SJCRH30 (cell line): ENCODE measurements around the gene TMCC1. TPM values are rescaled to one million over a fixed set of nuclear protein-coding genes. Genes with fewer than 3 reads are reported as not detected.

Experiments used
- DNase-seq, 2 experiments: peaks; one replicate each; pipeline ENCODE4 v3.0.0-alpha.2; 2015 to 2020
- H3K27ac ChIP-seq: fragments of 250-450 bp; sonication (Bioruptor Pico); 2 replicates; pipeline ENCODE4 v1.5.1; 2020; ENCODE audit warnings: mild to moderate bottlenecking, moderate library complexity
- H3K27me3 ChIP-seq: fragments of 250-450 bp; sonication (Bioruptor Pico); 2 replicates; pipeline ENCODE4 v1.5.1; 2020; ENCODE audit warnings: mild to moderate bottlenecking, moderate library complexity
- H3K36me3 ChIP-seq: fragments of 250-450 bp; sonication (Bioruptor Pico); 2 replicates; pipeline ENCODE4 v1.5.1; 2020; ENCODE audit warnings: mild to moderate bottlenecking, moderate library complexity
- H3K4me1 ChIP-seq: fragments of 250-450 bp; sonication (Bioruptor Pico); 2 replicates; pipeline ENCODE4 v1.5.1; 2020; ENCODE audit warnings: mild to moderate bottlenecking, moderate library complexity
- H3K4me3 ChIP-seq: fragments of 250-450 bp; sonication (Bioruptor Pico); 2 replicates; pipeline ENCODE4 v1.5.1; 2020; ENCODE audit warnings: mild to moderate bottlenecking, moderate library complexity
- H3K9me3 ChIP-seq: fragments of 250-450 bp; sonication (Bioruptor Pico); replicated peaks from 2 replicates; pipeline ENCODE4 v1.5.1; 2020; ENCODE audit warnings: mild to moderate bottlenecking, moderate library complexity
- total RNA-seq: library from RNA; depleted of rRNA; stranded (reverse); fragments of >200 nt; shearing (Covaris generic); gene quantifications from 2 replicates; pipeline ENCODE4 v1.2.3, GENCODE V29; 2014

The TMCC1 gene
- total RNA-seq, 1 experiment from 2014 or later = 22.1 TPM

DNA sequence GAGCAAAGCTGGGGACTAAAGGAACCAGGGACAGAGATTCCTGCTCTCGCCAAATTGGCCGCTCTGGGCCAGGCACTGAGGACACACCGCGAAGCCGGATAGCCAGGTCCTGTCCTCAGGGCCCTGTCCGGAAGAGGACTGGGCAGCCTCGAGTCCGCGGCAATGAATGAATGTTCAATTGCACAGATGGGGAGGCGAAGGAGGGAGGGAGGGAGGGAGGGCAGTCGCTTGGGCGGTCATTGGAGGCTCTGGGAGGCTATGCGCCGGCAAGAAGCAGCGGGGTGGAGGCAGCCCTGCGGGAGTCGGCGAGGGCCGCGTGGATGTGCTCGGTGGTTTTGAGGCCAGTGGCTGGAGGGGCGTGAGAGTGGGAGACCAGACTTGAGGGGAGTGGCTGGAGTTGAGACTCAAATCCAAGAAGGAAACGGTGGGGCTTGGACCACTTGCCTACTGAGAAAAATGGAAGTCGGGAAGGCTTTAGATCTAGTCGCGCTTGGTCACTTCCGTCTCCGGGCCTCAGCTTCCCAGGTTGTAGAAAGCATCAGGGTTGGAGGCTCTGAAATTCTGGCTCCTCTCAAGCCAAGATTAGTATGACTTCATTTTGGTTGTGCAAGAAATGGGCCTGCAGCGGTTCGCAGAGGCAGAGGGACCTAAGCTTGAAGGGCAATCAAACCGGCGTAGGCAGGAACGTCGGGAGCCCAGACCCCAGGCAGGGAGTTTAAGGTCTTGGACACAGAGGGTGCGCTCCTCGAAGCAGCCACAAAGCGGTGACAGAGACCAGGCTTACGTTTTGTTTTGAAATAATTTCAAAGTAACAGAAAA lies 266.0 kb downstream of the TMCC1 start:
- DNase-seq = peak; percentile 64 to 76
- H3K4me3 ChIP-seq = peak overlapping the region; percentile 59
- no peaks in the 10 kb centered on the region for H3K9me3 ChIP-seq
- H3K36me3 ChIP-seq = no peaks in the 10 kb centered on the region
- no peaks in the 10 kb centered on the region for H3K27me3 ChIP-seq
- H3K27ac ChIP-seq = peak overlapping the region; percentile 83
- H3K4me1 ChIP-seq = peaks cover 6% of the 10 kb centered on the region; the same call in 1 of the 2 replicates

- peak overlapping the region; percentile 59 for H3K4me3 ChIP-seq
- no peaks in the 10 kb centered on the region for H3K9me3 ChIP-seq
- H3K36me3 ChIP-seq = no peaks in the 10 kb centered on the region
- H3K27ac ChIP-seq = peak overlapping the region; percentile 83
- DNase-seq = peak; percentile 90 to 93
- H3K27me3 ChIP-seq = no peaks in the 10 kb centered on the region
- peaks cover 6% of the 10 kb centered on the region; the same call in 1 of the 2 replicates for H3K4me1 ChIP-seq
These were observed 266.7 kb downstream of the TMCC1 start for GRCh38 chr3:129626744-129627349.

DNA sequence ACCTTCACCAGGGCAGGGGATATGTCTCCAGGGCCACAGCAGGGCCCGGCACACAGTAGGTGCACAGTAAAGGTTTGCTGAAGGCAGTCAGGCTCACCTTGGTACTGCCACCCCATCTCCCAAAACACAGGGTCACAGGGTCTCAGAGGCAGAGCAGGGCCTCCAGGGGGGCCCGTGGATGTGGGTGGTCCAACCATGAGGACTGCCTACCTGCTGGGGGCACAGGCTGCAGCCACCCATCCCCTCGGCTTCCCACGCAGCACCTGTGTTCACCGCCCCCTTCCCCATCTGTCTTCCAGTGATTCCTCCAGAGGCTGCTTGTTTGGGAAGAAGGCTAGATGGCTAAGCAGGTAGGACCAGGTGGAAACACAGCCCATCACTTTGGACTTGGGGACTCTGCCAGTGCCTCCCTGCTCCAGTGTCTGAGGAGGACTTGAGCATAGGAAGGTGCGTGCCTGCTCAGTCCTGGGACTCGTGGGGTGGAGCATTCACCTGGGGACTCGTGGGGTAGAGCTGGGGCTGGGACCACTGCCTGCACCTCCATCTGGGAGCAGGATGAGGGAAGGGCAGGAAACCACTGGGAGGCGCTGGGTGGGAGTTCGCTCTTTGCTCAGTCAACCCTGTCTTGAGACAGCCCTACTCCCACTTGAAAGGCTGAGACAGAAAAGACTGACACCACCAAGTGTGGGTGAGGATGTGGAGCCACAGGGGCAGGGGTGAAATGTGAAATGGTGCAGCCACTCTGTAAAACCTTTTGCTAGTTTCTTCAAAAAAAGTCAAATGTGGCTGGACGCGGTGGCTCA lies 268.2 kb downstream of the TMCC1 start:
- peak overlapping the region; percentile 59 for H3K4me3 ChIP-seq
- no peaks in the 10 kb centered on the region for H3K27me3 ChIP-seq
- H3K4me1 ChIP-seq = peaks cover 6% of the 10 kb centered on the region; the same call in 1 of the 2 replicates
- H3K9me3 ChIP-seq = no peaks in the 10 kb centered on the region
- no peaks in the 10 kb centered on the region for H3K36me3 ChIP-seq
- DNase-seq = peak; percentile 82 to 89
- peak overlapping the region; percentile 83 for H3K27ac ChIP-seq

- DNase-seq = no peak
- no peaks in the 10 kb centered on the region for H3K27me3 ChIP-seq
- H3K27ac ChIP-seq = no peak overlapping the region
- H3K9me3 ChIP-seq = no peaks in the 10 kb centered on the region
- H3K36me3 ChIP-seq = no peaks in the 10 kb centered on the region
- peaks cover 7% of the 10 kb centered on the region; the same call in 1 of the 2 replicates for H3K4me1 ChIP-seq
- no peak overlapping the region for H3K4me3 ChIP-seq
These were observed 269.0 kb downstream of the TMCC1 start for GRCh38 chr3:129624347-129625071.

GRCh38 chr3:129623447-129624118 lies 269.9 kb downstream of the TMCC1 start:
- DNase-seq = no peak
- Histone ChIP-seq H3K4me1 (peaks cover 16% of the 10 kb centered on the region; the same call in 1 of the 2 replicates), H3K27ac (no peak overlapping the region), H3K36me3 (no peaks in the 10 kb centered on the region), H3K9me3 (no peaks in the 10 kb centered on the region), H3K27me3 (no peaks in the 10 kb centered on the region), H3K4me3 (no peak overlapping the region)

- Histone ChIP-seq H3K27ac (no peak overlapping the region), H3K4me3 (no peak overlapping the region), H3K36me3 (no peaks in the 10 kb centered on the region), H3K4me1 (peaks cover 19% of the 10 kb centered on the region; the same call in 1 of the 2 replicates), H3K9me3 (no peaks in the 10 kb centered on the region), H3K27me3 (no peaks in the 10 kb centered on the region)
- no peak for DNase-seq
These were observed 270.6 kb downstream of the TMCC1 start for GRCh38 chr3:129622933-129623332.

- H3K27ac ChIP-seq = no peak overlapping the region
These were observed 271.2 kb downstream of the TMCC1 start for GRCh38 chr3:129622226-129622874.

GRCh38 chr3:129621626-129622225 lies 271.8 kb downstream of the TMCC1 start:
- no peaks in the 10 kb centered on the region for H3K36me3 ChIP-seq
- no peak overlapping the region for H3K27ac ChIP-seq
- no peak for DNase-seq
- H3K9me3 ChIP-seq = no peaks in the 10 kb centered on the region
- peaks cover 25% of the 10 kb centered on the region for H3K4me1 ChIP-seq
- H3K27me3 ChIP-seq = no peaks in the 10 kb centered on the region
- H3K4me3 ChIP-seq = no peak overlapping the region

More at GRCh38 chr3:129622226-129622874, 271.2 kb downstream of the TMCC1 start:
- DNase-seq = no peak
- Histone ChIP-seq H3K4me3 (no peak overlapping the region), H3K36me3 (no peaks in the 10 kb centered on the region), H3K4me1 (peaks cover 19% of the 10 kb centered on the region; the same call in 1 of the 2 replicates), H3K9me3 (no peaks in the 10 kb centered on the region), H3K27me3 (no peaks in the 10 kb centered on the region)

DNA sequence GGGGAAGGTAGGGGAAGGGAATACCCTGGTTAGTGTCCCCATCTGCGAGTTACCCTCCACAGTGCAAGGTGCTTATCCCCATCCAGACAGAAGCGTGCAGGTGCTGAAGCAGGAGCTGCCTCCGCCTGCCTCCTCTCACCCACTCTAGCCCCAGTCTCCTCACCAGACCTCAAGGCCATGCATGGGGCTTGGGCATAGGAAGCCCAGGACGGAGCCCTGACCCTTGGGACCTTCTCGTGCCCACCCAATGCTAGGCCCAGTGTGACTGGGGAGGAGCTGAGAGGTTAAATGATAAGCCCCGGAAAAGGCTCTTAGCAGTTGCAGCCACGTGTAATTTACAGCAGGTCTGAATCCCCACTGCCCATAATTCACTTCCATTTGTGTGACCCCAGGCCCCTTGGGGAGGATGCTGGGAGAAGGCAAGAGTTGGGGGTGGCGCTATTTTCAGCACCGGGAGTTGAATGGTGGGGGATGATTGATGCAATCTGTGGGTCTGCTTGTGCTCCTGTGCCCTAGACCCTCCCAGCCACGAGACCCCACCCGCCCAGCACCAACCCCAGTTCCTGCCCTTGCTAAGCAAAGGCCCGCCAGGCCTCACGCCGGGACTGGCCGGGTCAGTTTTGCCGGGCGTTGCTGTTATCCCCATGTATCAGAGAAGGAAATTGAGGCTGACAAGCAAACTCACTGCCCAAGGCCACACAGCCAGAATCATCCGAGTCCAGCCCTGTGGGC lies 272.5 kb downstream of the TMCC1 start:
- Histone ChIP-seq H3K36me3 (no peaks in the 10 kb centered on the region), H3K27me3 (no peaks in the 10 kb centered on the region), H3K4me3 (no peak overlapping the region), H3K4me1 (peaks cover 32% of the 10 kb centered on the region), H3K9me3 (no peaks in the 10 kb centered on the region), H3K27ac (no peak overlapping the region)
- DNase-seq = no peak

DNA sequence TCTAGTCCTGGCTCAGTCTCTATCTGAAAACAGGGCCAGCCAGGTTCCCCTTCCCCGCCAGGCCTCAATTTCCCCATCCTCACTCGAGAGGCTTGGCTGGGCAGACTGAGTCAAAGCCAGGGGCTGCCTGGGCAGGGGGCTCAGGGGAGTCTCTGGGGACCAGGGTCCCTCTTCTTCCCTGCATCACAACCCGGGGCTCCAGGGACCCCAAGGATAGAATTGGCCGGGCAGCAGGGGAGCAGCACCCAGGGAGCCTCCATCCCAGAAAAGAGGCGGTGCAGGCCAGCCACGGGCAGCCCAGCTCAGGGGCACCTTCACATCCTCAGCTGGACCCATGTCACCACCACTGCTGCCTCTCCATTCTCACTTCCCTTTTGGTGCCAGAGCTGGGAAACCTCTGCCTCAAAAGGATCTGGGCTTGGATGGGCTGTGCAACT lies 273.8 kb downstream of the TMCC1 start:
- H3K4me1 ChIP-seq = peaks cover 26% of the 10 kb centered on the region
- H3K4me3 ChIP-seq = no peak overlapping the region
- H3K36me3 ChIP-seq = no peaks in the 10 kb centered on the region
- H3K27me3 ChIP-seq = no peaks in the 10 kb centered on the region
- H3K9me3 ChIP-seq = no peaks in the 10 kb centered on the region
- no peak overlapping the region for H3K27ac ChIP-seq
- DNase-seq = no peak

GRCh38 chr3:129618901-129619671 lies 274.4 kb downstream of the TMCC1 start:
- H3K27ac ChIP-seq = peak overlapping the region; percentile 18
- H3K4me3 ChIP-seq = no peak overlapping the region
- no peaks in the 10 kb centered on the region for H3K36me3 ChIP-seq
- H3K9me3 ChIP-seq = no peaks in the 10 kb centered on the region
- H3K4me1 ChIP-seq = peaks cover 26% of the 10 kb centered on the region
- H3K27me3 ChIP-seq = no peaks in the 10 kb centered on the region
- peak; percentile 41 to 53 for DNase-seq
